ENCODE data around the gene TBCD.

GRCh38 chr17:82940226-82941020 lies 188.6 kb downstream of the TBCD start:
- TF ChIP-seq CTCF (IDR thresholded peaks at IDR 0.05; ENCODE audit: poor library complexity, severe bottlenecking) (no peak), SMC3 (conservative IDR thresholded peaks at IDR 0.05; ENCODE audit: poor library complexity) (no peak), TAF1 (IDR thresholded peaks at IDR 0.05; ENCODE audit: low read depth) (no peak), EZH2 (IDR thresholded peaks at IDR 0.05; ENCODE audit: borderline replicate concordance, insufficient read depth, low read length, poor library complexity, severe bottlenecking) (no peak), RAD21 (conservative IDR thresholded peaks at IDR 0.05) (no peak), POLR2AphosphoS5 (IDR thresholded peaks at IDR 0.05) (no peak)

All from neural cell (in vitro differentiated cells).